ENCODE data around the gene TKT.
"Not testable (repeated sequence)": the region's sequence is repeated elsewhere in the genome, so short reads cannot be mapped to it uniquely, and the experiment has no call there.

Gene TKT, protein sequence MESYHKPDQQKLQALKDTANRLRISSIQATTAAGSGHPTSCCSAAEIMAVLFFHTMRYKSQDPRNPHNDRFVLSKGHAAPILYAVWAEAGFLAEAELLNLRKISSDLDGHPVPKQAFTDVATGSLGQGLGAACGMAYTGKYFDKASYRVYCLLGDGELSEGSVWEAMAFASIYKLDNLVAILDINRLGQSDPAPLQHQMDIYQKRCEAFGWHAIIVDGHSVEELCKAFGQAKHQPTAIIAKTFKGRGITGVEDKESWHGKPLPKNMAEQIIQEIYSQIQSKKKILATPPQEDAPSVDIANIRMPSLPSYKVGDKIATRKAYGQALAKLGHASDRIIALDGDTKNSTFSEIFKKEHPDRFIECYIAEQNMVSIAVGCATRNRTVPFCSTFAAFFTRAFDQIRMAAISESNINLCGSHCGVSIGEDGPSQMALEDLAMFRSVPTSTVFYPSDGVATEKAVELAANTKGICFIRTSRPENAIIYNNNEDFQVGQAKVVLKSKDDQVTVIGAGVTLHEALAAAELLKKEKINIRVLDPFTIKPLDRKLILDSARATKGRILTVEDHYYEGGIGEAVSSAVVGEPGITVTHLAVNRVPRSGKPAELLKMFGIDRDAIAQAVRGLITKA

DNA sequence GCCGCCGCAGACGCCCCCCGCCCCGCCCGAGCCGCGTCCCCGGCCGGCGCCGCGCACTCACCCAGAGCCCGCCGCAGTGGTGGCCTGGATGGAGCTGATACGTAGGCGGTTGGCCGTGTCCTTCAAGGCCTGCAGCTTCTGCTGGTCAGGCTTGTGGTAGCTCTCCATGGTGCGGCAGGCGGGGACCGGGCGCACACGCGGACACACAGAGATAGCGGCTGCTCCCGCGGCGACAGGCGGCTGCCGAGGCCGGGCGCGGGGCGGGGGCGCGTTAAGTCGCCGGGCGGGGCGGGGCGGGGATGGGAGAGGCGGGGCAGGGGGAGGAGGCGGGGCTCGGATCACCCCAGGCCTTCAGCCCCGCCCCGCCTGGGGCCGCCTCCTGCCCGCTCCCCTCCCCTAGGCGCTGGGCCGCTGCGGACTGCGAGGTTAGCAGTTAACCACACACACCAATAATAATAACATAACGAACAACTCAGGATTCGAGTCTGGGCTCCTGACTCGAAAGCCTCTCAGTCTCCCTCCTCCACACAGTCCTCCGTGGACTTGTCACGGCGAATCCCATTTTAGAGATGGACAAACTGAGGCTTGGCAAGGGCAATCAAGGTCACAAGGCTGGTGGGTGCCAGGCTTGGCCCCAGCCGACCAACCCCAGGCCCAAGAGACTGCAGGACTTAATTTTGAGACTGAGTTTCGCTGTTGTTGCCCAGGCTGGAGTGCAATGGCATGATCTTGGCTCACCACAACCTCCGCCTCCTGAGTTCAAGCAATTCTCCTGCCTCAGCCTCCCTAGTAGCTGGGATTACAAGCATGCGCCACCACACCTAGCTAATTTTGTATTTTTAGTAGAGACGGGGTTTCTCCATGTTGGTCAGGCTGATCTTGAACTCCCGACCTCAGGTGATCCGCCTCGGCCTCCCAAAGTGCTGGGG is at the start of gene TKT:
Gene TKT, minus strand, starts transcription at position 248 of the 929 bp plus-strand sequence. Its CDS starts 80 bp downstream, at position 168.
- ATAC-seq, result peak; percentile 83
- Mint-ChIP-seq H3K9me3 (no peaks in the 10 kb centered on the region), H3K27ac (peak within 1 kb of the TSS; percentile 89), H3K36me3 (peaks cover 38% of the 10 kb centered on the region), H3K4me1 (peaks cover 35% of the 10 kb centered on the region), H3K4me3 (peak within 1 kb of the TSS; percentile 90)
- DNase-seq (ENCODE audit: low spot score in 2 of 2), result peak in 1 of 2 donors; percentile 73

DNA sequence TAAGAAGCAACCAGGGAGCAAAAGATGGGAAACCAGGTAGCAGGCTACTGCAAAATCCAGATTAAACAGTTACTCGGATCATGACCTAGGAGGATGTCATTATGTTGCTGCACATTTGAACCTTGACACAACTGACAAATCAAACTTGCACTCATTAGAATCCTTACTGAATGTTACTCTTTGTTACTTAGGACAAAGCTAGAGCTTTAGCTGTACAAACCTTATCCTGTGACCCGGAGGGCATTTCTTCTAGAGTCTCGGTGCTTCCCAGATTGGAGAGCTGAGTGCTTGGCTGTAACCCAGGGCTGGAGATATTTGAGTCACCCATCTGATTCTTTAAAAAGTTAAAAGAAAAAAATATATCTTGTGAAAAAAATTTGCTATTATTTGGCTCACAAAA is 48.1 kb upstream of the TKT start:
- Mint-ChIP-seq H3K27ac (peak overlapping the region; percentile 26), H3K4me1 (no peaks in the 10 kb centered on the region), H3K9me3 (no peaks in the 10 kb centered on the region), H3K36me3 (peaks cover 90% of the 10 kb centered on the region), H3K4me3 (no peak overlapping the region)
- ATAC-seq (no peak), DNase-seq (ENCODE audit: low spot score in 2 of 2) (no peak)

DNA sequence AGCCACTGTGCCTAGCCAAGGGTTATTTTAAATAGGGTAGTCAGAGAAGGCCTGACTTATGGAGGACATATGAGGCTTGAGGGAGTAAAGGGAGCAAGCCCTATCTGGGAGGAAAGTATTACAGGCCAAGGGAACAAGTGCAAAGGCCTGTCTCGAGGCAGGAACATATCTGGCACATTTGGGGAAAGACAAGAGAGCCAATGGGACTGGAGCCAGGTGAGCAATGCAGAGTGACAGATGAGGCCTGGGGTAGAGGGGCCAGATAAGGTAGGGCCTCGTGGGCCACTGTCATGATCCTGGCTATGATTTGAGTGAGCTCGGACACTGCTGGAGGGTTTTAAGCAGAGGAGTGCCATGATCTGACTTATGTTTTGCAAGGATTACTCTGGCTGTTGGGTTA is 47.7 kb upstream of the TKT start:
- Mint-ChIP-seq H3K27ac (peak overlapping the region; percentile 26), H3K4me3 (no peak overlapping the region), H3K36me3 (peaks cover 85% of the 10 kb centered on the region), H3K9me3 (no peaks in the 10 kb centered on the region), H3K4me1 (no peaks in the 10 kb centered on the region)
- DNase-seq (ENCODE audit: low spot score in 2 of 2), result no peak
- no peak for ATAC-seq

DNA sequence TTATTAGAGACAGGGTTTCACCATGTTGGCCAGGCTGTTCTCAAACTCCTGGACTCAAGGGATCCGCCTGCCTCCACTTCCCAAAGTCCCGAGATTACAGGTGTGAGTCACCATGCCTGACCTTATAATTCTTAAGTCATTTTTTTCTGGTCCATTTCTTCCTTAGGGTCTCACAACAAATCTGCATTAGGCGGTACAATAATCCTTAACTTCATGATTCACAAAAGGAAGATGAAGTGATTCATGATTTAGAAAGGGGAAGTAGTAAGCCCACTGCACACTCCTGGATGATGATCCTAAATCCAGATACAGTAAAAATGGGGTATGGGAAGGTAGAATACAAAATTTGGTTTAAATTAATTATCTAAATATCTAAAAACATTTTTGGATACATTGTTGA is 45.0 kb upstream of the TKT start:
- Mint-ChIP-seq H3K36me3 (peaks cover 70% of the 10 kb centered on the region), H3K9me3 (no peaks in the 10 kb centered on the region), H3K27ac (no peak overlapping the region)

DNA sequence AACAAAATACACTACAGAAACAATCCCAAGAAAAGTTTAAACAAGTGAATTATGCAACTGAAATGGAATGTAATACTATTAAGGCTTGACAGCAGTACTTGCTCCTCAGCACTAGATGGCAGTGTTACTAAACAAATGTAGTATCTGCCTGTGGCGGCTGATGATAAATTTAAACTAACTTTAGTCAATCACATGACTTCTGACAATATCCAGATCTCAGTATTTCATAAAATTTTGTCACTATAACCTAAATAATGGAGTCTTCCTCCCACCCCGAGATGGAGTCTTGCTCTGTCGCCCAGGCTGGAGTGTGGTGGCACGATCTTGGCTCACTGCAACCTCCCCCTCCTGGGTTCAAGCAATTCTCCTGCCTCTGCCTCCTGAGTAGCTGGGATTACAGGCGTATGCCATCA is 43.8 kb upstream of the TKT start:
- not testable (repeated sequence) for H3K4me3 Mint-ChIP-seq; H3K9me3 Mint-ChIP-seq; H3K4me1 Mint-ChIP-seq; H3K27ac Mint-ChIP-seq; DNase-seq (ENCODE audit: low spot score in 2 of 2)
- peak; percentile 58 for ATAC-seq
- peaks cover 63% of the 10 kb centered on the region for H3K36me3 Mint-ChIP-seq

More for the DNA sequence above, 45.0 kb upstream of the TKT start:
- DNase-seq (ENCODE audit: low spot score in 2 of 2), result no peak
- ATAC-seq, result no peak
- no peaks in the 10 kb centered on the region for H3K4me1 Mint-ChIP-seq
- H3K4me3 Mint-ChIP-seq, result no peak overlapping the region

DNA sequence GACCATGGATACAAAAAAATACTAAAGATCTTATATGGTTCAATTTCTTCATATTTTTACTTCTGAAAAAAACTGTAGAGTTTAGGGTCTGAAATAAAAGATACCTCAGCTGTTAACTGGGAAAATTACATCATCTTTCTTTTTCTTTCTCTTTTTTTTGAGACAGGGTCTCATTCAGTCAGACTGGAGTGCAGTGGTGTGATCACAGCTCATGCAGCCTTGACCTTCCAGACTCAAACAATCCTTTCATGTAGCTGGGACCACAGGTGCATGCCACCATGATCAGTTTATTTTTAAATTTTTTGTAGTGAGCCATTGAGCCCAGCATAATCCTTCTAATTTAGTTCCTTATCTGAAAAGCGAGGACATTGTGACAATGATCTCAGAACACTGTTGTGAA is 39.6 kb upstream of the TKT start:
- DNase-seq (ENCODE audit: low spot score in 2 of 2), result no peak
- H3K4me1 Mint-ChIP-seq, result no peaks in the 10 kb centered on the region
- no peak overlapping the region for H3K4me3 Mint-ChIP-seq
- peaks cover 43% of the 10 kb centered on the region for H3K36me3 Mint-ChIP-seq
- no peak for ATAC-seq
- H3K27ac Mint-ChIP-seq, result peak overlapping the region; percentile 17
- no peaks in the 10 kb centered on the region for H3K9me3 Mint-ChIP-seq

DNA sequence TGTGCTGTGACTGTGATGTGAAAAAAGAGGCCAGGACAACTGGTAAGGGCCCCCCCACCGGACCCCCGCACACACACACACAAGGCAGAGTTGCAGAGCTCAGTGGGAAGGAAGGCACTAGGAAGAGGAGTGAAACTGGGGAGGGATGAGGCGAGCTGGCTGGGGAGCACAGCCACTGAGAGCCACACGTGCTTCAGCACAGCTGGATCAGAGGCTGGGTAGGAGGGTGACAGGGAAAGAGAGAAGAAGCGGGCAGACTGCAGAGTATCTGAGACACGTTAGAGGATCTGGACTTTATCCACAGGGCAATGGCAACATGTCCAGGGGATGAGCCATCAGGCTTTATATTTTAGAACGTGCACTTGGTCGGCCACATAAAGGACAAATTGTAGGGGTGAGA is 38.0 kb upstream of the TKT start:
- Mint-ChIP-seq H3K27ac (peak overlapping the region; percentile 56), H3K36me3 (peaks cover 43% of the 10 kb centered on the region), H3K4me3 (no peak overlapping the region), H3K9me3 (no peaks in the 10 kb centered on the region), H3K4me1 (no peaks in the 10 kb centered on the region)
- DNase-seq (ENCODE audit: low spot score in 2 of 2), result no peak
- no peak for ATAC-seq

DNA sequence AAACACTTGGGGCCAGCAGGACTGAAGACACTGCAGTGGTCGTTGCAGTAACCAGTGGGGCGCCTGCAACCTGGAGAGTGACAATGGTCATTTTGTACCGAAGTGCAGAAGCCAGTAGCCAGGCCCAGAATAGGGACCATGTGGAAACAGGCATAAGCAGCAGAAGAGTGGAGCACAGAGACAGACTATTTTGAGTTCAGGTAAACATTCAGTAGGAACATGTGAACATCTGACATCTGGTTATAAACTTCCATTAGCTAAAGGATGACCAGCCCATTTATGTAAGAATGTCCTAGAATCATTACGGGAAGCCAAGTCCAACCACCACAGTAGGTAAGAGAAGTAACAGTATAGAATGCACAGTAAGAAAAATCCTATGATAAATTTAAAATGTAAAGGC is 32.4 kb upstream of the TKT start:
- Mint-ChIP-seq H3K4me1 (no peaks in the 10 kb centered on the region), H3K36me3 (peaks cover 78% of the 10 kb centered on the region), H3K9me3 (no peaks in the 10 kb centered on the region), H3K27ac (peak overlapping the region; percentile 69), H3K4me3 (no peak overlapping the region)
- no peak for DNase-seq (ENCODE audit: low spot score in 2 of 2)
- ATAC-seq, result no peak

DNA sequence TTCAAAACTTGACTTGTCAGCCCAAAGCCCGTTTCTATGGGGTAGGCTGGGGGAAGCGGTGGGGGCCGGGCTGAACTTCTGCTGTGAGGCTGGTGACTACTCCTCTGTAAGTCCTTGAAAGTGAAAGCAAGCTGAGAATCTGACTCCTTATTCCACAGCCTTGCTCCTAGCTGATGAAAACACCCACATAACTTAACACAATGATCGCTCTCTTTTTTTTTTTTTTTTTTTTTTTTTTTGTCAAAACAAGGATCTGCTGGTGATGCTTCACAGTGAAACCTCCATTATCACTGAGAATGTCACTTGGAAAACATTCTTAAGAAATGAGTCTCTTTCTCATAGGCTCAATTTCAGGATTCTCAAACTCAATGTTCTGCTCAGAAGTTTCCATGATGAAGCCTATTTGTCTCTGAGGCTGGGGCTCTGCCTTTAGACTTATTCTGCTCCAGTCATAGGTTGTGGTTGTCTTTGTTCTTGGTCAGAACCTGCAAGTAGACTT is 31.4 kb upstream of the TKT start:
- H3K4me3 Mint-ChIP-seq, result no peak overlapping the region
- ATAC-seq (no peak), DNase-seq (ENCODE audit: low spot score in 2 of 2) (no peak)
- H3K4me1 Mint-ChIP-seq, result no peaks in the 10 kb centered on the region
- peaks cover 74% of the 10 kb centered on the region for H3K36me3 Mint-ChIP-seq
- no peaks in the 10 kb centered on the region for H3K9me3 Mint-ChIP-seq
- peak overlapping the region; percentile 69 for H3K27ac Mint-ChIP-seq

DNA sequence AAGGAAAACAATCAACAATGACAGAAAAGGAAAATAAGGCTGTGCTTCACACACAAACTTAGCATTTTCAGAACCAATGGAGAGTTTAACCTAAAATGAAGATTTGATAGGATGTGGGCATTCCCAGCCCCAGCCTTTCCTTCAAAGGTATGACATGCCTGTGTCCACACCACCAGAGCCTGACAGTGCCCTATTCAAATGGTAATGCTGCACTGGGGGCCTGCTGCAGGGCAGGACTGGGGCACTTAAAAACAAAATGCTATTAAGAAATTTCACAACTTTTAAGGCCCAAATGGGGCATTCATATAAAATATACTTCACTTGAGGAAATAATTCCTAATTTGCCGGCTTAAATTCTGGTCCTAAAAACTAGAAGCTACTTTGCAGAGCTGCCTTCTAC is 30.9 kb upstream of the TKT start:
- no peak overlapping the region for H3K27ac Mint-ChIP-seq
- H3K4me1 Mint-ChIP-seq, result no peaks in the 10 kb centered on the region
- ATAC-seq (no peak), DNase-seq (ENCODE audit: low spot score in 2 of 2) (no peak)
- H3K36me3 Mint-ChIP-seq, result peaks cover 69% of the 10 kb centered on the region
- no peaks in the 10 kb centered on the region for H3K9me3 Mint-ChIP-seq
- no peak overlapping the region for H3K4me3 Mint-ChIP-seq

DNA sequence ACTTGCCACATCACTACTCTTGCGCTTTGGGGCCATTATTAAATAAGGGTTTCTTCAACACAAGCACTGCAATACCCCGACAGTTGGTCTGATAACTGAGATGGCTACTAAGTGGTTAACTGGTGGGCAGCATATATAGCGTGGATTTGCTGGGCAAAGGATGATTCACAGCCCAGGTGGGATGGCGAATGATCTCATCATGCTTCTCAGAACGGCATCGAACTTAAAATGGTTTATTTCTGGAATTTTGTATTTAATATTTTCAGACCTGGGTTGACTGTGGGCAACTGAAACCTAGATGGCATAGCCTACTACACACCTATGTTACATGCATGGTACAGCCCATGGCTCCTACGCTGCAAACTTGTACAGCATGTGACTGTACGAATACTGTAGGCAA is 26.8 kb upstream of the TKT start:
- ATAC-seq (no peak), DNase-seq (ENCODE audit: low spot score in 2 of 2) (no peak)
- Mint-ChIP-seq H3K36me3 (peaks cover 50% of the 10 kb centered on the region), H3K4me3 (no peak overlapping the region), H3K9me3 (no peaks in the 10 kb centered on the region), H3K4me1 (no peaks in the 10 kb centered on the region), H3K27ac (no peak overlapping the region)

DNA sequence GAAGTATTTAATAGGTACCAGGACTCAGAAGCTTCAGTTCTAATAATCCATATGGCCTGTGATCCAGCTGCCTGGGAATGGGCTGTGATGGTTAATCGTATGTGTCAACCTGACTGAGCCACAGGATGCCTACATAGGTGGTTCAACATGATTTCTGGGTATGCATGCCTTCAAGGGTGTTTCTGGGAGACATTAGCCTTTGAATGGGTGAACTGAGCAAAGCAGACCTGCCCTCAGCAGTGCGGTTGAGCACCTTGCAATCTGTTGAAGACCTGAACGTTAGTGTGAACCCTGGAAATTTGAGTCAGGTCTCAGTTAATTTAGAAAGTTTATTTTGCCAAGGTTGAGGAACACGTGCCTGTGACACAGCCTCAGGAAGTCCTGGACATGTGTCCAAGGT is 22.8 kb upstream of the TKT start:
- Mint-ChIP-seq H3K36me3 (peaks cover 14% of the 10 kb centered on the region), H3K4me3 (no peak overlapping the region), H3K9me3 (no peaks in the 10 kb centered on the region), H3K27ac (no peak overlapping the region), H3K4me1 (no peaks in the 10 kb centered on the region)
- ATAC-seq (no peak), DNase-seq (ENCODE audit: low spot score in 2 of 2) (no peak)

DNA sequence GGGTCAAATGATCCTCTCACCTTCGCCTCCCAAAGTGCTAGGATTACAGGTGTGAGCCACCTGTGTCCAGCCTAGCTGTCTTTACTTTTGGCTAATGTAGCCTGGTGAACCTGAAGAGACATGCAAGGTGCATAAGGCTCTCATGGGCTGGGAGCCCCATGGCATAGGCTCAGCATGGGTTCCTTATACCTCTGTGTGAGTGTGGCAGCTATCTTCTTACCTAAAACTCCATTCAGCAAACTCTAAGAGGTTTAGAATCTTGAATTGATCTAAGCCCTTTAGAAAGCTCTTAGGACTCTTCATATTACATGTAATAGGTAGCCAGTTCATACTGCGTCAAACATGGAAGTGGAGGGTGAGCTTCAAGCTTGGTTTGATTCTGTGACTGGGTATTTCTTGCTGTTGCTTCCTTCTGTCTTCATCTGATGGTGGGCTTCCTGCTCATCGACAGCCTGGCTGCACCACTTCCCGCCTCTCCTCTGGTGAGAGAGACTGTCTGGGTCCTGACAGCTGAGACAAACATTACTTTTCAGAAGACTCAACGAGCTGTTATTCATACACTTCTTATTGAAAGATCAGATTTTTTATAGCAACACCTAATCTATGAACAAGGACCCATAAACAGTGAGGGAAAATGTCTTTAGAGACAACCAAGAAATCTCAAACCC is 19.2 kb upstream of the TKT start:
- Mint-ChIP-seq H3K4me3 (no peak overlapping the region), H3K27ac (no peak overlapping the region), H3K9me3 (no peaks in the 10 kb centered on the region), H3K4me1 (peaks cover 4% of the 10 kb centered on the region), H3K36me3 (peaks cover 9% of the 10 kb centered on the region)
- ATAC-seq (no peak), DNase-seq (ENCODE audit: low spot score in 2 of 2) (no peak)

DNA sequence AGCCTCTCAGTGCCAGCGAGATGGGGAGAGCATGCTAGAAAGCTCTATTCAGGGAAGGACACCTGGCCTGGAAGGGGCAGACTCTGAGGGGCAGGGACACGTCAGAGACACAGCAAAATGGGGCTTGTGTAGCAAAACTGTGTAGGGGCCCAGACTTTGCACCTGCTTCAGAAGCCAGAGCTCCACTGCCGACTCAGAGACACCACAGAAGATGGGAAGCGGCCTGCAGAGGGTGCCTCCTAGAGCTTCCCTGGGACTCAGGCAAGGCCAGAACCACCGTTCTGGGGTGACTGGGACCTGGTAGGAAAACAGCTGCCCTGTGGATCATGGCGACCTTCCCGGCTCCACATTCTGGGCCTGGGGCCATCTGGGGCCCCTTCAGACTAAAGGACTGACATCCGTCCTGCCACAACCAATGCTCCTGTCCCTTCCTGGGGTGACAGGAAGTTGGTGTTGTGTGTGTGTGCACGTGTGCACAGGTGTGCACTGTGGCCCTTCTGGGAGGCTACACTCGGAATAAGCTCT is 17.4 kb upstream of the TKT start:
- Mint-ChIP-seq H3K9me3 (no peaks in the 10 kb centered on the region), H3K27ac (peak overlapping the region; percentile 74), H3K4me3 (no peak overlapping the region), H3K4me1 (peaks cover 8% of the 10 kb centered on the region), H3K36me3 (no peaks in the 10 kb centered on the region)
- no peak for DNase-seq (ENCODE audit: low spot score in 2 of 2)
- no peak for ATAC-seq

Measured in stimulated activated effector memory CD8-positive, alpha-beta T cell treated with anti-CD3 and anti-CD28 coated beads, Interleukin-12 subunit alpha, Interleukin-12 subunit beta, amount 100 ng/mL, for 72 hours (primary cell).